GM18858 (cell line): ENCODE data around the gene IZUMO1.
"Not testable (repeated sequence)": the region's sequence is repeated elsewhere in the genome, so short reads cannot be mapped to it uniquely, and the experiment has no call there.

ENCODE experiments used
- ATAC-seq: cut with Tn5 transposase; IDR thresholded peaks from one replicate; pipeline ENCODE4 v1.9.1; 2021; ENCODE audit not compliant: unreplicated experiment

IZUMO1 gene

GRCh38 chr19:48746738-48747575 is at the start of gene IZUMO1:
Gene IZUMO1 (minus strand): TSS chr19:48746909. CDS start chr19:48745859, 1,050 bp downstream.
- ATAC-seq, result no peak

- ATAC-seq, result no peak
Observed at GRCh38 chr19:48795685-48796070, 49.0 kb upstream of the IZUMO1 start.

DNA sequence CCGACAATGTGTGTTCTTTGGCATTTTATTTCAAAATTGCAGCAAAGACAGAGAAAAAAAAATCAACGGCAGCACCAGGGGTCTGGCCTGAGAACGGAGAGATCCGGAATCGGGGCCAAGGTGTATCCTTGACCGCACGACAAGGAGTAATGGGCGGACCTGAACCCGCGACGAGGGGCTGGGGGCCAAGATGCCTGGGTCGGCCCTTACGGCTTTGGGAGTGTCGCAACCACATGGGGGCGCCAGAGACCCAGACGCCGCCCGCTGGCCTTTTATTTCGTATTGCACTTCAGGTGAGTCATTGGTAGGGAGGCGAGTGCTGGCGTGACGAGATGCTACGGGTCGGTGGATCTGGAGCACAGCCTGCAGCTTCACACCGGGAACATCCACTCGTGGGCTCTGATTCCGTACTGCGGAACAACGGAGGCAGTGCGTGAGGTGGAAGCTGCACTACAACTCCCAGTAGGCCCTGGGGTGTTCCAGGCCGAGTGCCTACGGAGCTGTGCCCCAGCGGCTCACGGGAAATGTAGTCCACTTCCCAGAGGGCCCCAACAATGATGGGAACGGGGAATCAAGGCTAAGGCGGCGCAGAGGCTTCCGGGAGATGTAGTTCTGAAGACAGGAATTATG is 48.5 kb upstream of the IZUMO1 start:
- no peak for ATAC-seq

DNA sequence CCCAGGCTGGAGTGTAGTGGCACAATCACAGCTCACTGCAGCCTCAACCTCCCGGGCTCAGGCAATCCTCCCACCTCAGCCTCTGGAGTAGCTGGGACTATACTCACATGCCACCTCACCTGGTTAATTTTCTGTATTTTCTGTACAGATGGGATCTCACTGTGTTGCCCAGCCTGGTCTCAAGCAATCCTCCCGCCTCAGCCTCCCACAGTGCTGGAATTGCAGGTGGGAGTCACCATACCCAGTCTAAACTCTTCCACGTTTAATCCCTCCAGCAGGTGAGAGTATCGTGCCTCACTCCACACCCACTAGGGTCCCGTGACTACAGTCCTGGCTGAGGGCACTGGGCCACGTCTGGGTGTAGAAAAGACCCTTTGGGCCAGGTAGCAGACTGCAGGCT is 47.6 kb upstream of the IZUMO1 start:
- no peak for ATAC-seq

GRCh38 chr19:48793271-48793670 is 46.6 kb upstream of the IZUMO1 start:
- ATAC-seq, result no peak

DNA sequence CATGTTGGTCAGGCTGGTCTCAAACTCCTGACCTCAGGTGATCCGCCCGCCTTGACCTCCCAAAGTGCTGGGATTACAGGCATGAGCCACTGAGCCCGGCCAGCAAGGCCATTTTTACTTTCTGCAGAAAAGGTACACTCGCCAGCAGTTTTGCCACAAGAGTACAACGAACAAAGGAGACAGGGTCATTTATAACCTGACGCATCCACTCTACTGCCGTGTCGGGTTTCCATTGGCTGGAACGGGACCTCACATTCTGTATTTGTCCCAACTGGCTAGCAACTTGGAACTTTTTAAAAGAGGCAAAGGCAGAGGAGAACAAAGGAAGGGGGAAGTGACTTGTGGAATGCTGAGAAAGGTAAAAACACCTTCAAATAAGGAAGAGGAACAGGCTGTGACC is 40.6 kb upstream of the IZUMO1 start:
- ATAC-seq, result not testable (repeated sequence)

- ATAC-seq, result not testable (repeated sequence)
Observed at GRCh38 chr19:48786422-48786821, 39.7 kb upstream of the IZUMO1 start.

GRCh38 chr19:48784527-48784926 is 37.8 kb upstream of the IZUMO1 start:
- no peak for ATAC-seq

DNA sequence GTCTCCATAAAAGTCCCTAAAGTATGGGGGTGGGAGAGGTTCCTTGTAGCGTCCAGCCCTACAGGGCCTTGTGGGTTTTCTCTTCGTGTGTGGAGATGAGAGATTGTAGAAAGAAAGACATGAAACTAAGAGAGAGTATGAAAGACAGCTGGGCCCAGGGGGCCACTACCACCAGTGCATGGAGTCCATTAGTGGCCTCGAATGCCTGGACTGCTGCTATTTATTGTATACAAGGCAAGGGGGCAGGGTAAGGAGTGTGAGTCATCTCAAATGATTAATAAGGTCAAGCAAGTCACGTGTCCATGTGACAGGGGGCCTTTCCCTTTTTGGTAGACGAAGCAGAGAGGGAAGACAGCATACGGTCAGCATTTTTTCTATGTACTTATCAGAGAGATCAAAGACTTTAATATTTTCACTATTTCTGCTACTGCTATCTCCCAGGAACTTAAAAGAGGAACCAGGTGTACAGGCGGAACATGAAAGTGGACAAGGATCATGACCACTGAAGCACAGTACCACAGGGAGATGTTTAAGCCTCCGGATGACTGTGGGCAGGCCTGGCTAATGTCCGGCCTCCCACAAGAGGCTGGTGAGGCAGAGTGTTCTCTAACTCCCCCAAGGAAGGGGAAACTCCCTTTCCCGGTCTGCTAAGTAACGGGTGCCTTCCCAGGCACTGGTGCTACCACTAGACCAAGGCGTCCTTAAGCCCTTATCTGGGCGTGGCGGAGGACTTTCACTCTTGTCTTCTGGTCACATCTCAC is 34.1 kb upstream of the IZUMO1 start:
- no peak for ATAC-seq

DNA sequence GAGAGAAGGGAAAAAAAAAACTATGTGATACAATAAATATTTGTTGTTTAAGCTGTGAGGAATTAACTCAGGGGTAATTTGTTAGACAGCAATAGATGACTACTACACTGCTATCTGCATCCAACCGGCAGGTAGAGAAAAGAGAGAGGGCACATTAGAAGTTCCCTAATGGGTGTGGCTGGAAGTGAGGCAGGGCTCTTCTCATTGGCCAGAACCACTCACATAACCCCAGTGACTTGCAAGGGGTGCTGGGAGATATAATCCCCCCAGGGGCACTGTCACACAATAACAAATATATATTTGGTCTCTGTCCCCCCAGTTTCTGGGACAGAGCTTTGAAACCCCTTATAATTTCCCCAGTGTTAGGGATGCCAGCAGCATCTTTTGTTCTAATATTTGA is 32.9 kb upstream of the IZUMO1 start:
- ATAC-seq, result no peak

DNA sequence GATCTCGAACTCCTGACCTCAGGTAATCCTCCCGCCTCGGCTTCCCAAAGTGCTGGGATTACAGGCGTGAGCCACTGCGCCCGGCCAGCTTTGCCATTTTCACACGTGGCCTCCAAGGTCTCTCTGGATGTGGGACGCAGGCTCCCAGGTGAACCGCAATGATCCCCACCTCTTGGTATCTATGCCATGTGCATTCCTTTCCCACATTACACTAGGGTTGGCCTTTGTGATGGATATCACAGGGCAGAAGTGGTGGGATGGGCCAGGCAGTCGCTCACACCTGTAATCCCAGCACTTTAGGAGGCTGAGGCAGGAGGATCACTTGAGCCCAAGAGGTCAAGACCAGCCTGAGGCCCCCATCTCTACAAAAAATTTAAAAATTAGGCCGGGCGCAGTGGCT is 31.0 kb upstream of the IZUMO1 start:
- ATAC-seq, result no peak

GRCh38 chr19:48777139-48777538 is 30.4 kb upstream of the IZUMO1 start:
- ATAC-seq, result no peak

DNA sequence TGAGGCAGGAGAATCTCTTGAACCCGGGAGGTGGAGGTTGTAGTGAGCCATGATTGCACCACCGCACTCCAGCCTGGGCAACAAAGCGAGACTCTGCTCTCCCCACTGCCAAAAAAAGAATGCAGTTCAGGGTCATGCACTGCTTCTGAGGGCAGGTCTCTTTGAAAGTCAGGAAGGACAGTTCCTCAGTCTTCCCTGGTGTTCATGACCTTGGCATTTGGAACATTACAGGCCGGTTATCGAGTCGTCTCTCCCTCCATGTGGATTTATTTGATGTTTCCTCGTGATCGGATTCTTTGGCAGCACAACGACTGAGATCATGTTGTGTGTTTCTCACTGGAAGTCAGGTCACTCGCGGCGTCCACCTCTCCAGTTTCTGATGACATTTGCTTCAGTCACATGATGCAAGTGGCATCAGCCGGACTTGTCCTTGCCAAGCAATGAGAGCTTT is 25.8 kb upstream of the IZUMO1 start:
- no peak for ATAC-seq

- no peak for ATAC-seq
Observed at GRCh38 chr19:48770734-48771472, 24.2 kb upstream of the IZUMO1 start.

DNA sequence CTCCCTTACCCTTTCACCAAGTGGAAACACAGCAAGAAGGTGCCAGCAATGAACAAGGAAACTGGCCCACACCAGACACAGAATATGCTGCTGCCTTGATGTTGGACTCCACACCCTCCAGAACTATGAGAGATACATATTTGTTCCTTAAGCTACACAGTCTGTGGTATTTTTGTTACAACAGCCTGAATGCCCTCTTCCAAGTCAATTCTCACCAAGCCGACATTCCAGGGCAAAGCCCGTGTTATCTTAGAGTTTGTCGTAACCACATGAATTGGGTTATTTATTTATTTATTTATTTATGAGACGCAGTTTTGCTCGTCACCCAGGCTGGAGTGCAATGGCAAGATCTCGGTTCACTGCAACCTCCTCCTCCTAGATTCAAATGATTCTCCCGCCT is 23.6 kb upstream of the IZUMO1 start:
- no peak for ATAC-seq

DNA sequence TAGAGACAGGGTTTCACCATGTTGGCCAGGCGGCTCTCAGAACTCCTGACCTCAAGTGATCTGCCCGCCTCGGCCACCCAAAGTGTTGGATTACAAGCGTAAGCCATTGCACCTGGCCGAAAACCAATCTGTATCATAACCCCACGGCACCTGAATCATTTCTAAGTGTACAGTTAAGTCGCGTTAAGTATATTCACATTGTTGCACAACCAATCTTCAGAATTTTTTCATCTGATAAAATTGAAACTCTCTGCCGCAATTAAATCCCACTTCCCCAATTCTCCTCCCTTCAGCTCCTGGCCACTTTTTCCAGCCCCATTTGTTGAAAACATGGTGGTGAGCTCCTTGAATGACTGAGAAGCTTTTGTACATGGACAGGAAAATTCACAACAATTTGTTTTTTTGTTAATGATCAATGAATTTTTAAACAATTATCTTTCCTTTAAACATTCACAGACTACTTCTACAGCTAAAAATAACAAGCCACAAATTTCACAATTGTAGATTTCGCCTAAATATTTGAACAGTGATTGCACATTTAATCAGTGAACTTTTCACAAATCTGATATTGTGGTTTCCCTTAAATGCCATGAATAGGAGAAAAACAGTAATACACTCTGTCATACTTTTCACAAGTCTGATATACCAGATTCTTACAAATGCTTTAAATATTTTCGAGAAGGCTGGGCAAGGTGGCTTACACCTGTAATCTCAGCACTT is 22.4 kb upstream of the IZUMO1 start:
- ATAC-seq, result no peak

DNA sequence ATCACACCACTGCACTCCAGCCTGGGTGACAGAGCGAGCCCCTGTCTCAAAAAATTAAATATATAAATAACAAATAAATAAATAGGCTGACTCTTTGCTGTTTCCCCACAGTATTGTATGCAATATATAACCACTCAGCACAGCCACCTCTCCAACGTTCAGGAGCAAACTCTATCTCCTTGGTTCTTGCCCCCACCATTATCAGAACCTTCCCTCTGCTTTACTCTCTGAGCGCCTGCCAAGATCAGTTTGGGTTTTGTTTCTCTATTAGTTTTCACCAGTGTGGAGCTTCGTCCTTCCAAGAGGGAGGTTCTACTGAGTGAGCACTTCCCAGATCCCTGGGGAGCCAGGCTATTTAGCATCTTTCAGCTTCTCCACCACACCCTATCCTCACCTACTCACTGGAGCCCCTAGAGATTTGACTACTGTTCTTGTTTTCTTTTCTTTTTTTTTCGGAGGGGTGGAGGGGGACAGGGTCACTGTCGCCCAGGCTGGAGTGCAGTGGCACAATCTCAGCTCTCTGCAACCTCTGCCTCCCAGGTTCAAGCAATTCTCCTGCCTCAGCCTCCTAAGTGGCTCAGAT is 21.6 kb upstream of the IZUMO1 start:
- not testable (repeated sequence) for ATAC-seq

DNA sequence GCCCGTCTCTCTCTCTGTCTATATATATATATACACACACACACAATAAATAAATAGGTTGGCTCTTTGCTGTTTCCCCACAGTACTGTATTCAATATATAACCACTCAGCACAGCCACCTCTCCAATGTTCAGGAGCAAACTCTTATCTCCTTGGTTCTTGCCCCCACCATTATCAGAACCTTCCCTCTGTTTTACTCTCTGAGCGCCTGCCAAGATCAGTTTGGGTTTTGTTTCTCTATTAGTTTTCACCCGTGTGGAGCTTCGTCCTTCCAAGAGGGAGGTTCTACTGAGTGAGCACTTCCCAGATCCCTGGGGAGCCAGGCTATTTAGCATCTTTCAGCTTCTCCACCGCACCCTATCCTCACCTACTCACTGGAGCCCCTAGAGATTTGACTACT is 19.1 kb upstream of the IZUMO1 start:
- not testable (repeated sequence) for ATAC-seq

GRCh38 chr19:48760504-48761205 is 13.9 kb upstream of the IZUMO1 start:
- ATAC-seq, result no peak
